Skeletal muscle satellite cell (primary cell): ENCODE measurements around the gene LRRC18.

ENCODE experiments used
- H3K27me3 ChIP-seq: 2 replicates; pipeline ENCODE4 v1.7.0; 2013; ENCODE audit warnings: low read length; ENCODE audit not compliant: control insufficient read depth, insufficient read depth
- H3K36me3 ChIP-seq: 2 replicates; pipeline ENCODE4 v1.7.0; 2013; ENCODE audit warnings: mild to moderate bottlenecking, control low read depth, low read length; ENCODE audit not compliant: insufficient read depth
- H3K4me1 ChIP-seq: 2 replicates; pipeline ENCODE4 v1.7.0; 2013; ENCODE audit warnings: low read length; ENCODE audit not compliant: control insufficient read depth, insufficient read depth
- H3K4me2 ChIP-seq: 2 replicates; pipeline ENCODE4 v1.7.0; 2013; ENCODE audit warnings: mild to moderate bottlenecking, low read length
- H3K4me3 ChIP-seq: 2 replicates; pipeline ENCODE4 v1.7.0; 2013; ENCODE audit warnings: low read length
- H3K9ac ChIP-seq: 2 replicates; pipeline ENCODE4 v1.7.0; 2013; ENCODE audit warnings: mild to moderate bottlenecking, low read depth, low read length, moderate library complexity
- H3K9me3 ChIP-seq: replicated peaks from 2 replicates; pipeline ENCODE4 v1.7.0; 2013; ENCODE audit warnings: mild to moderate bottlenecking, control low read depth, low read length

The LRRC18 gene

DNA sequence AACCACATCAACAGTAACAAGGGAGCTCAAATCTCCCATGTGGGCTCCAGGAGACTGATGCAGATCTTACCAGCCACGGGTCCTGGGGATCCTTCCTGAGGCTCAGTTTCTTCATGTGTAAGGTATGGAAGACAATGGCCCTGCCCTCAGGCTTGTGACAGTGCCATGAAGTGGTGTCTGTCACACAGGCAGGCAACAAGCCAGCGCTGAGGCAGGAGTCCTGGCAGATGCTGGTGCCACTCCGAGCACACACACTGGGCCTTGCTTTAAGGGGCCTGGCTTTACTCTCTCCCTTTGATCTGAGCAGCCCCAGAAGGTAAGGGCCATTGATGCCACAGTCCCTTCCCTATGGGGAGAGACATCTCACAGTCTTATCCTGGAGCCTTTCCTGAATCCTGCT lies 28.4 kb upstream of the LRRC18 start:
- Histone ChIP-seq H3K27me3 (peaks cover 10% of the 10 kb centered on the region), H3K9ac (no peak overlapping the region), H3K4me3 (no peak overlapping the region), H3K36me3 (no peaks in the 10 kb centered on the region), H3K4me1 (no peaks in the 10 kb centered on the region), H3K9me3 (no peaks in the 10 kb centered on the region), H3K4me2 (no peak overlapping the region)

DNA sequence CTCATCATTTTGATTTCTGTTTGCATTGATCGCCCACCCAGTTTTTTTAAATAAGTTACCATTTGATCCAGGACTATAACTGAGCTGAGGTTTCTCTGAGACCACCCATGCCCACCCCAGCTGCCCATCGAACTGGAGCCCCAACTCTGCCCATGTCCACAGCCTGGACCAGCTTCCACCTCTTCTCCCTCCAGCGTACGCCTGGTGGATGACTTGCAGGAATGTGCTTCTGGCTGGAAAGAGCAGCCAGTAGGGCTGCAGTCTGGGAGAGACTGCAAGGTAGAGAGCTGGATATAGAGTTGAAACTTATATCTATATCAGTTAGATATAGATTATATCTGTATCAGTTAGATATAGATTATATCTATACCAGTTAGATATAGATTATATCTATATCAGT lies 25.8 kb upstream of the LRRC18 start:
- Histone ChIP-seq H3K9me3 (no peaks in the 10 kb centered on the region), H3K4me2 (no peak overlapping the region), H3K36me3 (no peaks in the 10 kb centered on the region), H3K27me3 (peaks cover 29% of the 10 kb centered on the region), H3K4me1 (no peaks in the 10 kb centered on the region), H3K4me3 (no peak overlapping the region), H3K9ac (no peak overlapping the region)

DNA sequence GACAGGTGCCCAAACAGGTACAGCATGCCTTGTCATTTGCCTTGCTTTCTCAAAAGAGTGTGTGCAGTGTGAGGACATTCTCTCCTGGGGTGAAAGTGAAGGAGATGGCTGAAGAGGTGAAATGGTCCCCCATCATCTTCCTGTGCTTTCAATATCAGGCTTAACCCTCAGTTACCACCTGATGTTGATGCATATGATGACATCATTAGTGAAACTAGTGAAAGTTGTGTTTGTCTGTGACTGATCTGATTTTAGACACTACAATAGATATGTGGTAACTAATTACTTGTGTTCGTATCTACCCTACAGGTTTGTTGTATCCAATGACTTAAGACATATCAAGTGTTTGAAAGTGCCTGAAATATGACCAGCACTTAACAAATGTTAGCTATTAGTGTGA lies 24.4 kb upstream of the LRRC18 start:
- Histone ChIP-seq H3K4me3 (no peak overlapping the region), H3K27me3 (peaks cover 35% of the 10 kb centered on the region), H3K9ac (no peak overlapping the region), H3K4me1 (no peaks in the 10 kb centered on the region), H3K4me2 (no peak overlapping the region), H3K9me3 (no peaks in the 10 kb centered on the region), H3K36me3 (no peaks in the 10 kb centered on the region)

DNA sequence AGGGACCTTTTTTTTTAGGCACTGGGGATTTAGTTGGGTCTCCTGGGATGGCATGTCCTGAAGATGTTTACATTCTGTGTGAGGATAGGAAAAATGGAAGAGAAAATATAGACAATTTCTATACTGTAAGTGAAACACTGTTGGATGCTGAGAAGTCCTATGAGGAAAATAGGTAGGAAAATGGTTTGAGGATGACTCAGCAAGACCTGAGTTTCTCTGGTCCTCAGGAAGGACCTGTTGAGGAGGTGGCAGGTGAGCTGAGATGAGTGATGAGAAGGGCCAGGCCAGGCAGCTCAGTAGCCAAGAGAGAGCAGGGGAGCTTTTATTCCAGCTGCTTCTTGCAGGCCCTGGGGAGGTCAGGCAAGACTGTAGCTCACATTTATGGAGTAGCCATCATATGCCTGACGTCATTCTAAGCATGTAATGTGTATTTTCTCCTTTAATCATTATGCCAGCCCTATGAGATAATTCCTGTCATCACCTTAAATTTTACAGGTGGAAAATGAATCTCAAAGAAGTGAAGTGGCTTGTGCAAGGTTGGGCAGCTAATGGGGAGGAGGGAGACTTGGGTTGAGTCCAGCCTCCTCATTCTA lies 19.1 kb upstream of the LRRC18 start:
- no peak overlapping the region for H3K4me2 ChIP-seq
- no peaks in the 10 kb centered on the region for H3K9me3 ChIP-seq
- H3K36me3 ChIP-seq, result no peaks in the 10 kb centered on the region
- H3K4me3 ChIP-seq, result no peak overlapping the region
- H3K27me3 ChIP-seq, result peaks cover 46% of the 10 kb centered on the region
- no peak overlapping the region for H3K9ac ChIP-seq
- H3K4me1 ChIP-seq, result no peaks in the 10 kb centered on the region

DNA sequence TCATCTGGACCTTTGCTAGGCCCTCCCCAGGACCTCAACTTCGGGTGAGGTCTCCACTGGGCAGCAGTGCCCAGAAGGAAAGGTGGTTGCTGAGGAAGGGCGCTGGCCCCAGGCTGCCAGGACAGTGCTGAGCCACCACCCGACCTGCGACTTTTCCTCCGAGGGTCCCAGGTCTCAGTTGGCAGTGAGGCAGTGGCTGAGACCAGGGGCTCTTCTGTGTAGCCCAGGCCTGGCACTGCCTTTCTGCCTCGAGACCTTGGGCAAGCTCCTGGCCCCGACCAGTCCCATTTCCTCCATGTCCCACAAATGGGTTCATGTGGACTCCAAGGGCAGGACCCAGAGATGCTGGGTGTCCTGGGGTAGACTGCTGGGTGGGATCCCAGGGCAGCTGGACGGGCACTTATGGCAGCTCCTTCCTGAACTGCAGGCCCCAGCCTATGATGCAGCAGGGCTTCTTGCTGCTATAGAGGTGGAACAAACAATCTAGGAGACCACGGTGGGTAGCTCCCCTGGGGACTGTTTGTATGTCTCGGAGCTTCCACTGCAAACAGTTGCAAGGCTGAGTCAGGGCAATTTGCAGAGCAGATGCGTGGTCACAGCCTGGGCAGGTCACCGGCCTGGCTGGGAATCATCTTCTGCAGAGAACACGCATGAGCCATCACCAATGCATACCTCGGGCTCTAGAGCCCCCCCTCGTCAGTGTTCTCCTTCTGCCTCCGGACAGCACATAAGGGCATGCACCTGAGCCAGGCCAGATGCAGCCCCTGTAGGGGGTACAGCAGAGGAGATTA lies 17.9 kb upstream of the LRRC18 start:
- Histone ChIP-seq H3K9me3 (no peaks in the 10 kb centered on the region), H3K36me3 (no peaks in the 10 kb centered on the region), H3K27me3 (peaks cover 42% of the 10 kb centered on the region), H3K4me2 (no peak overlapping the region), H3K4me3 (no peak overlapping the region), H3K9ac (no peak overlapping the region), H3K4me1 (no peaks in the 10 kb centered on the region)

DNA sequence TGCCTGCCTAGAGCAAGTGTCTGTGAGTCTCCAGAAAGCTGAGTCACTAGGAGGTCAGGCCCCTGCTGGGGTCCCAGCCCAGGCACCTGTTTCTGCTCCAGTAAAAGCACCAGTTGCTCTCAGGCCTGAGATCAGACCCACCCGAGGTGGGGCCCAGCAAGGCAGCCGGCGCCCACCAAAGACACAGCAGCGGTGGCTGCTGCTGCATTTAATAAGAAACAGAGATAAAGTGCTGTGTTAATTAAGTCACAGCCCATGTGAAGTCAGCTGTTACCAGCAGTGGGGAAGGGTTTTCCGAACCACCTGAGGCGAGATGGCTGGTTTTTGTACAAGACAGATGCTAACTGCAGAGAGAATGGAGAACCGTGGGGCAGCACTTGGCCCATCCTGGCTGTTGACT lies 12.1 kb upstream of the LRRC18 start:
- Histone ChIP-seq H3K4me2 (no peak overlapping the region), H3K4me1 (no peaks in the 10 kb centered on the region), H3K36me3 (no peaks in the 10 kb centered on the region), H3K9ac (no peak overlapping the region), H3K27me3 (peaks cover 38% of the 10 kb centered on the region), H3K4me3 (no peak overlapping the region), H3K9me3 (no peaks in the 10 kb centered on the region)

DNA sequence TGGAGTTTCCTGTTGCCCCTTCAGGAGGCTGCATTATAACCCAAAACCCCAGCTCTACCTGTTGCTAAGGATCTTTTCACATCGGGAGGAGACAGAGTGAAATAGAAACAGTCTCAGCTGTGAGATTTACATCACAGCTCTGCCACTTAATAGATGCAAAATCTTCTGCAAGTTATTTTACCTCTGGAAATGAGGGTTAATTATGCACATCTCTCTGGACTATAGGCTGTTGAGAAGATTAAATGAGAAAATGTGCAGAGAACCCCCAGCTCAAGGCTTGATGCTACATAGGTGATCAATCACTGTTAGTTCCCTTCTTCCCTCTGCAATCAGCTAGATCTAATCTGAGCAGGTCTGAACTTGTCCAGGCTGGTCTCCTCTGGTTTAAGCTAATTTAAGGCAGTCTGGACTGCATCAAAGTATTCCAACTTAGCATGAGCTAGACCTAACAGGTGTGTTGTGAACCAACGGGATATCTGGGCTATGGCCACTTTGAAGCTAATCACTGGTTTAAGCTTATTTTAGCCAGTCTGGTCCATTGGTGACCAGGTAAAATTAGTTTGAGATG lies 8.9 kb upstream of the LRRC18 start:
- no peak overlapping the region for H3K4me3 ChIP-seq
- no peak overlapping the region for H3K4me2 ChIP-seq
- no peaks in the 10 kb centered on the region for H3K9me3 ChIP-seq
- no peaks in the 10 kb centered on the region for H3K36me3 ChIP-seq
- no peaks in the 10 kb centered on the region for H3K4me1 ChIP-seq
- H3K9ac ChIP-seq, result no peak overlapping the region
- peaks cover 36% of the 10 kb centered on the region for H3K27me3 ChIP-seq

DNA sequence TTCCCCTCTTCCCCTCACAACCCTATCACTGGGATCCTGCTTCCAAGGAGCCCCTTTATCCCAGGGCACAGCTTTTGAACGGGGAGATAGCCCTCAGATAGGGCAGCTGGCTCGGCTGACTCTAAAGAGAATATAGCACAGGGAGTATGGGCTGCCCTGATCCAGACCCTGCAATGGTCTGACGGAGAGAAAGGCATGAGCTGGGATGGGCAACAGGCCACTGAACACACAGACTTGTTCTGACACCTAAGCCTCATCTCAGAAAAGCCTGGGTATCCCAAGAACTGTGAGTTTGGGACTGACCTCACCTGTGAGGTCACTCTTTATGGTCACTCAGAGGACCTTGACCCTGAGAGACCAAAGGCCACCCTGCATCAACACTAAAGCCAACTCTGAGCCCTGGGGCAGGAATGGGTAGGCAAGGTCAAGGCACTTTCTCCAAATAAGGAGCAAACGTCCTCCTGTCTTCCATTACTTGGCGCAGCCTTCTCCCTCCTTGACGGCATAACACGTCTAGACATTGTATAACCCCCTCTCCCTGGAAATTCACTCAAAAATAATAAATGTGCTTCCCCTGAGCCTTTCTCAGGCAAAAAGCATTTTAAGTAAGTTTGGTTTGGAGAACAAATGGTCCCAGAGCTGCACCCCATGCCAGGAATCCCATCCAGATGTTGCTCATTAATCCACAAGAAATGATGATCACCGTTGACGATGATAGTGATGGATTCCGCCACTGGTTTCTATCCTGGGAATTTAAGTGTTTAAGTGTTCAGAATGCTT lies 8.2 kb upstream of the LRRC18 start:
- peaks cover 36% of the 10 kb centered on the region for H3K27me3 ChIP-seq
- H3K36me3 ChIP-seq, result no peaks in the 10 kb centered on the region
- no peaks in the 10 kb centered on the region for H3K4me1 ChIP-seq
- H3K4me2 ChIP-seq, result no peak overlapping the region
- H3K9me3 ChIP-seq, result no peaks in the 10 kb centered on the region
- H3K4me3 ChIP-seq, result no peak overlapping the region
- H3K9ac ChIP-seq, result no peak overlapping the region

DNA sequence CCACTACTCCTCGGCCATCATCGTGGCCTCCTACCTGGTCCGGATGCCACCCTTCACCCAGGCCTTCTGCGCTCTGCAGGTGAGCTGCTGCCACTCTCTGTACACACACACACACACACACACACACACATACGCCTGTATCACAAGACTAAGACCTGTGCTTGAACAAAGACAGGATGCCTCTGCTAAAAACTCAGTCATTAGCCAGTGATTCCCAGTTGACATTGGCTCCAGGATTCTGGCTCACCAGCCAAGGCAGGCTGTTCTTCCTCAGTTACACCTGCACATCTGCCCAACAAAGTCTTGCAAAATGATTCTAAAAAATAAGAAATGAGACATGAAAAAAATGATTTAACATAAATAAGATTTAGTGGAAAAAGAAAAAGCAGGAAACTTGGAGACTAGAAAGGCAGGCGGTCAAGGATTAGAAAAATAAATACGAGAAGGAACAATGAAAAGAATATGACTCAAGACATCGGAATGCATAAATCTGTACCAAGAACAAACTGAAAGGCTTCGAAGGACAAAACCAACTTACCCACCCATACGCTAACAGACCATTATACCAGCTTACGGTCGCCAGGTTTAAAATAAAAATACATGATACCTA lies 7.4 kb upstream of the LRRC18 start:
- Histone ChIP-seq H3K36me3 (no peaks in the 10 kb centered on the region), H3K4me1 (no peaks in the 10 kb centered on the region), H3K9ac (no peak overlapping the region), H3K4me2 (no peak overlapping the region), H3K4me3 (no peak overlapping the region), H3K27me3 (peaks cover 36% of the 10 kb centered on the region), H3K9me3 (no peaks in the 10 kb centered on the region)

DNA sequence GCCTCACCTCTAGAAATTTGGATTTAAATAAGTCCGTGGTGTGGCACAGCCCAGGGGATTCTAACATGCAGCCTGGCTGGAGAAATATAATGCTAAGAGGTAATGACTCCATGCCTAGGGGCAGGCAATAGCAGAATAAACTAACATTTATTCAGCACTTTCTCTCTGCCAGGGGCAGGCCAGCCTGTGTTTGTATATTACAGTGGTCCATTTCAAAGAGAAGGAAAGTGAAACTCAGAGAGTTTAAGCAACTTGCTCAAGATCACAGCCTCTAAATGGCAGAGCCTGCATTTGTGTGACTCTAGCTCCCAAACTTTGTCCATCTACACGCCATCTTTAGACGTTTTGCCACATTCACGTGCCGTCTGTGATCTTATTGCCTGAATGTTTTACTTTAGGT lies 6.7 kb upstream of the LRRC18 start:
- H3K9ac ChIP-seq, result no peak overlapping the region

DNA sequence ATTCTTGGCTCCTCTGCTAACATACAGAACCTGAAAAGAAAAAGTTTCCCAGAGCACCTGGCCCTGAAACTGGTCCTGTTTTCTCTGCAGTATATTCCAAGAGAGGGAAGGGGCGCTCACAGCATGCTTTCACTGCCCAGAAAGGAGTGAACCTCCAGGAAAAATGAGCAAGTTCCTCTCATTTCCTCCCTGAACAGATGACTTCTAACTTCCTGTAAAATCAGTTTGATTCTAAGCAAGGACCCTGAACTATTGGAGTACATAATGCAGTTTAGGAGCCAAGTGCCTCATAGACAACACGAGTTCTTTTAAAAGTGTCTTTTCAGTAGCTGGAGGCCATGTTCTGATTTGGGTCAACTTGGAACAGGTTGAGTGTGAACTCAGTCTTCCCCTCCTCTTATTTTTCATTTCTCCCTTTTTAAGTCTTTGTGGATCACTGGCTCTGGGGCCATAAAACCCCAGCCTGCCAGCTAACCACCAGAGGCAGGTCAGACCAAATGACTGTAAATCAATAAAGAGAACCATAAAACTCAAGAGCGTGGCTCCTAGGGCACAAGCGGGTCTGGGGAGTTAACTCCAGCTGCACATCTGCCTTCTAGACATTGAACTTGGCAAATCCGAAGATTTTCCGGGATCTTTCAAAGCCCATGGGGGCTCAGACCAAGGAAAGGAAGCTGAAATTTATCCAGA lies 5.9 kb upstream of the LRRC18 start:
- H3K9ac ChIP-seq, result no peak overlapping the region
- H3K36me3 ChIP-seq, result no peaks in the 10 kb centered on the region
- no peak overlapping the region for H3K4me2 ChIP-seq
- H3K4me3 ChIP-seq, result no peak overlapping the region
- H3K9me3 ChIP-seq, result no peaks in the 10 kb centered on the region
- no peaks in the 10 kb centered on the region for H3K4me1 ChIP-seq
- peaks cover 41% of the 10 kb centered on the region for H3K27me3 ChIP-seq

More for the DNA sequence above, 6.7 kb upstream of the LRRC18 start:
- no peaks in the 10 kb centered on the region for H3K9me3 ChIP-seq
- no peaks in the 10 kb centered on the region for H3K36me3 ChIP-seq
- H3K4me1 ChIP-seq, result no peaks in the 10 kb centered on the region
- no peak overlapping the region for H3K4me3 ChIP-seq
- peaks cover 36% of the 10 kb centered on the region for H3K27me3 ChIP-seq
- no peak overlapping the region for H3K4me2 ChIP-seq
